ENCODE measurements around the gene FGF22.

GRCh38 chr19:677201-677600, 37.5 kb downstream of the FGF22 start:
- TF ChIP-seq CTCF (IDR thresholded peaks at IDR 0.05; ENCODE audit: low read depth, low read length) = no peak
- TF ChIP-seq POLR2A (IDR thresholded peaks at IDR 0.05; ENCODE audit: extremely low read depth, insufficient read length) = no peak
- TF ChIP-seq MAX (IDR thresholded peaks at IDR 0.05; ENCODE audit: low read depth, low read length) = no peak
- TF ChIP-seq MYC (IDR thresholded peaks at IDR 0.05; ENCODE audit: low read depth, low read length) = no peak

Measured in NB4 (cell line).